Ovary (tissue), 3 donors: ENCODE data around the gene MINDY1.

Source experiments
- CTCF ChIP-seq, 3 donors: fragments of 450-650 bp in 2 of 3; fragments of 200-600 bp in 1 of 3; IDR thresholded peaks; one replicate each; pipeline versions ENCODE4 v1.5.1 to v1.8.0; 2016 to 2022; ENCODE audit warnings: antibody characterized with exemption in 3 of 3, mild to moderate bottlenecking in 1 of 3
- EP300 ChIP-seq: sonication (generic); formaldehyde crosslinking; IDR thresholded peaks from one replicate; pipeline ENCODE4 v1.6.1; 2017; ENCODE audit warnings: antibody characterized with exemption
- POLR2A ChIP-seq: fragments of 450-650 bp; IDR thresholded peaks from one replicate; pipeline ENCODE4 v1.6.1; 2017; ENCODE audit warnings: antibody characterized with exemption, mild to moderate bottlenecking, moderate library complexity
- donor health status: DM: no; HTN: no; CAD: no.

DNA sequence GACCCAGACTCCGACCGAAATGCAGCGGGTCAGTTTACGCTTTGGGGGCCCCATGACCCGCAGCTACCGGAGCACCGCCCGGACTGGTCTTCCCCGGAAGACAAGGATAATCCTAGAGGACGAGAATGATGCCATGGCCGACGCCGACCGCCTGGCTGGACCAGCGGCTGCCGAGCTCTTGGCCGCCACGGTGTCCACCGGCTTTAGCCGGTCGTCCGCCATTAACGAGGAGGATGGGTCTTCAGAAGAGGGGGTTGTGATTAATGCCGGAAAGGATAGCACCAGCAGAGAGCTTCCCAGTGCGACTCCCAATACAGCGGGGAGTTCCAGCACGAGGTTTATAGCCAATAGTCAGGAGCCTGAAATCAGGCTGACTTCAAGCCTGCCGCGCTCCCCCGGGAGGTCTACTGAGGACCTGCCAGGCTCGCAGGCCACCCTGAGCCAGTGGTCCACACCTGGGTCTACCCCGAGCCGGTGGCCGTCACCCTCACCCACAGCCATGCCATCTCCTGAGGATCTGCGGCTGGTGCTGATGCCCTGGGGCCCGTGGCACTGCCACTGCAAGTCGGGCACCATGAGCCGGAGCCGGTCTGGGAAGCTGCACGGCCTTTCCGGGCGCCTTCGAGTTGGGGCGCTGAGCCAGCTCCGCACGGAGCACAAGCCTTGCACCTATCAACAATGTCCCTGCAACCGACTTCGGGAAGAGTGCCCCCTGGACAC is 41.4 kb upstream of the MINDY1 start:
- TF ChIP-seq EP300 (no peak), CTCF (IDR thresholded peaks at IDR 0.05) (peak in 2 of 3 donors; percentile 42 to 46), POLR2A (no peak)
